K562 (cell line): ENCODE results near the gene PNPLA1. TPM values are rescaled to one million over a fixed set of nuclear protein-coding genes. Genes with fewer than 3 reads are reported as not detected.

Experiments used
- ASH1L ChIP-seq: fragments of 450-650 bp; IDR thresholded peaks from 2 replicates; pipeline ENCODE4 v1.6.1; 2018; ENCODE audit warnings: borderline replicate concordance, mild to moderate bottlenecking, low read depth; ENCODE audit not compliant: partially characterized antibody
- FOXP4 ChIP-seq: sonication (generic); formaldehyde crosslinking; IDR thresholded peaks from 2 replicates; pipeline ENCODE4 v1.8.0; 2022; ENCODE audit warnings: mild to moderate bottlenecking, missing genetic modification reagents, borderline replicate concordance
- GABPA ChIP-seq: fragments of 200-800 bp; sonication (Bioruptor generic); conservative IDR thresholded peaks from 2 replicates; pipeline ENCODE4 v1.6.1; 2016; ENCODE audit warnings: low read depth, missing genetic modification characterization, missing compliant biosample characterization
- GTF2F1 ChIP-seq: IDR thresholded peaks from 2 replicates; pipeline ENCODE4 v1.6.1; 2011; ENCODE audit warnings: low read depth, low read length, improper control_type of control experiment
- HDGF ChIP-seq: fragments of 450-650 bp; IDR thresholded peaks from 2 replicates; pipeline ENCODE4 v1.6.1; 2016
- HMGXB4 ChIP-seq: sonication (generic); formaldehyde crosslinking; IDR thresholded peaks from 2 replicates; pipeline ENCODE4 v1.8.1; 2023; ENCODE audit warnings: mild to moderate bottlenecking, missing genetic modification reagents
- JUNB ChIP-seq: fragments of 450-650 bp; formaldehyde crosslinking; conservative IDR thresholded peaks from 2 replicates; pipeline ENCODE4 v1.4.0; 2020; ENCODE audit warnings: mild to moderate bottlenecking
- KDM2B ChIP-seq: fragments of 250-450 bp; sonication (Bioruptor Pico); IDR thresholded peaks from 2 replicates; pipeline ENCODE4 v1.8.0; 2021; ENCODE audit warnings: mild to moderate bottlenecking, moderate library complexity
- NR1H2 ChIP-seq: sonication (generic); formaldehyde crosslinking; IDR thresholded peaks from 2 replicates; pipeline ENCODE4 v1.4.0; 2020; ENCODE audit warnings: mild to moderate bottlenecking, missing genetic modification reagents
- PHF21A ChIP-seq: fragments of 450-650 bp; IDR thresholded peaks from 2 replicates; pipeline ENCODE4 v1.6.1; 2017; ENCODE audit warnings: low read depth, borderline replicate concordance
- RHOXF2B ChIP-seq: fragments of 250-450 bp; sonication (Bioruptor Pico); conservative IDR thresholded peaks from 2 replicates; pipeline ENCODE4 v1.5.1; 2021
- SNIP1 ChIP-seq: fragments of 450-650 bp; IDR thresholded peaks from 2 replicates; pipeline ENCODE4 v1.7.1; 2017; ENCODE audit warnings: low read depth, mild to moderate bottlenecking
- SOX6 ChIP-seq: fragments of 450-650 bp; IDR thresholded peaks from 2 replicates; pipeline ENCODE4 v1.6.1; 2014; ENCODE audit warnings: mild to moderate bottlenecking
- STAG1 ChIP-seq: sonication (generic); formaldehyde crosslinking; IDR thresholded peaks from 2 replicates; pipeline ENCODE4 v1.5.0; 2020; ENCODE audit warnings: missing genetic modification reagents, borderline replicate concordance
- TBL1XR1 ChIP-seq, 2 experiments: IDR thresholded peaks; 2 replicates each; pipeline ENCODE4 v1.6.1; 2012; ENCODE audit warnings: improper control_type of control experiment in 2 of 2, low read length in 2 of 2, mild to moderate bottlenecking in 1 of 2
- THAP7 ChIP-seq: fragments of 250-450 bp; sonication (Bioruptor Pico); IDR thresholded peaks from 2 replicates; pipeline ENCODE4 v1.5.0; 2021
- ZBTB12 ChIP-seq: fragments of 250-450 bp; sonication (Bioruptor Pico); IDR thresholded peaks from 2 replicates; pipeline ENCODE4 v1.4.0; 2020
- ZBTB34 ChIP-seq: fragments of 250-450 bp; sonication (Bioruptor Pico); IDR thresholded peaks from 2 replicates; pipeline ENCODE4 v1.8.0; 2021; ENCODE audit warnings: mild to moderate bottlenecking, moderate library complexity
- ZNF12 ChIP-seq: sonication (generic); formaldehyde crosslinking; IDR thresholded peaks from 2 replicates; pipeline ENCODE4 v1.4.0; 2020; ENCODE audit warnings: mild to moderate bottlenecking, missing genetic modification reagents
- ZNF584 ChIP-seq: fragments of 200-800 bp; sonication (Bioruptor generic); IDR thresholded peaks from 2 replicates; pipeline ENCODE4 v1.6.1; 2016; ENCODE audit warnings: low read depth, mild to moderate bottlenecking, missing genetic modification characterization, missing compliant biosample characterization
- ZNF699 ChIP-seq: fragments of 250-450 bp; sonication (Bioruptor Pico); IDR thresholded peaks from 2 replicates; pipeline ENCODE4 v1.8.0; 2021; ENCODE audit warnings: mild to moderate bottlenecking, moderate library complexity; ENCODE audit not compliant: insufficient replicate concordance
- polyA plus RNA-seq, 8 experiments: library from polyadenylated mRNA; depleted of rRNA in 4 of 8; stranded (reverse) in 5 of 8; unstranded in 3 of 8; fragments of >200 nt; fragmentation: Nextera tagmentation in 2 of 8; fragmentation: Illumina TruSeq in 1 of 8; extraction: Ambion mirVana in 2 of 8; extraction: Trizol in 1 of 8; gene quantifications; 2 replicates each; pipeline versions ENCODE4 v1.2.1 to v1.2.3, GENCODE V29; 2011 to 2014; ENCODE audit warnings: inconsistent platforms in 1 of 8, missing spikeins in 1 of 8
- total RNA-seq, 7 experiments: library from RNA; depleted of rRNA in 6 of 7; stranded (reverse); fragments of >200 nt in 6 of 7; fragmentation: Illumina TruSeq in 2 of 7; extraction: Trizol in 2 of 7; gene quantifications; 2 replicates each; pipeline versions ENCODE4 v1.2.1 to v1.2.3, GENCODE V29; 2011 to 2021; ENCODE audit warnings: low replicate concordance in 1 of 7

PNPLA1 gene
- total and polyA plus RNA-seq, 9 of the 15 experiments (the other 6 are each of a cell fraction or from before 2014, with no cell fraction given), result 0.04 to 0.27 (median 0.13) TPM; not detected in 2

- TF ChIP-seq THAP7, result no peak
- no peak for TF ChIP-seq PHF21A
- no peak for TF ChIP-seq KDM2B (CRISPR knock-in tag)
- TF ChIP-seq HDGF, result no peak
- no peak for TF ChIP-seq ASH1L
- TF ChIP-seq GTF2F1, result no peak
- no peak for TF ChIP-seq ZBTB12 (CRISPR knock-in tag)
- TF ChIP-seq FOXP4 (CRISPR knock-in tag), result no peak
- no peak for TF ChIP-seq NR1H2 (CRISPR knock-in tag)
- TF ChIP-seq STAG1 (CRISPR knock-in tag), result peak; percentile 57; the same call in 1 of the 2 replicates
- TF ChIP-seq HMGXB4 (CRISPR knock-in tag), result no peak
- no peak for TF ChIP-seq RHOXF2B (CRISPR knock-in tag)
- TF ChIP-seq GABPA (tag), result no peak
- TF ChIP-seq ZNF584 (CRISPR knock-in tag), result no peak
- no peak for TF ChIP-seq ZNF12 (CRISPR knock-in tag)
- peak in 1 of 2 experiments; percentile 60; a peak in 2 of 4 replicates for TF ChIP-seq TBL1XR1 (IDR thresholded peaks at IDR 0.05; ENCODE audit: low read length in 2 of 2)
- no peak for TF ChIP-seq ZBTB34
- TF ChIP-seq JUNB (CRISPR knock-in tag), result no peak
- TF ChIP-seq ZNF699, result no peak
- TF ChIP-seq SNIP1, result no peak
- TF ChIP-seq SOX6, result no peak
These were observed 32.5 kb downstream of the PNPLA1 start (continued) for GRCh38 chr6:36302227-36302976.
